ENCODE results near the gene OXER1.

The OXER1 gene

DNA sequence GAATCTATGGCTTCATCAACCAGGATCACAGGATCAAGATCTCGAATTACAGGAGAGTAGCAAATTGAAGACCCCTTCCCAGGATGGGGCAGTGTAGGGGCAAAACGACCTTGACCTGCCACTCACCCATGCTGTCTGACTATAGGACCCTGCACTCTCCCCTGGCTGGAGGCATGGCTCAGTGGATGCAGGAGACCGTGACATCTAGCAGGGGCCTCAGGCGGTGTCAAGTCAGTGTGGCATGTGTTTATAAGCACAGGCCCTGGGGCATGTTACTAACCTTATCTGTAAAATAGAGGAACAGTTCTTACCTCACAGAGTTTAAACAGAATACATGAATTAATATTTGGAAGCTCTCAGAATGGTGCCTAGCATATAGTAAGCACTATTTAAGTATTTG, 24.9 kb upstream of the OXER1 start:
- no peak for TF ChIP-seq CTCF (conservative IDR thresholded peaks at IDR 0.05; ENCODE audit: low read depth, low read length)
- H3K4me3 ChIP-seq (ENCODE audit: low read length) = no peak overlapping the region
- no peak for DNase-seq (ENCODE audit: low read depth)

DNA sequence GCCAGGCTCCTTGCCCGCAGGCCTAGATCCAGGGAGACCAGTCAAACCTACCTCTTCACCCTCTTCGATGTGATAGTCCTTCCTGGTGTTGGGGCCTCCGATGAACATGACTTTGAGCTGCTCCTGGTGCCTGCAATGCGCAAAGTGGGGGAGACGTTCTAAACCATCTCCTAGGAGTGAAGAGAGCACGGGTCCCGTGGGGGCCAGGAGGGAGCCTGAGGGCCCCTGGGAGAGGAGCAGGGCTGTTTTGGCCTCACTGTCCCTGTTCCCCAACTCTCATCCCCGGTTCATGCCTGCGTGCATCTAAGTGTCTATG, 24.5 kb upstream of the OXER1 start:
- no peak overlapping the region for H3K4me3 ChIP-seq (ENCODE audit: low read length)
- TF ChIP-seq CTCF (conservative IDR thresholded peaks at IDR 0.05; ENCODE audit: low read depth, low read length) = no peak
- DNase-seq (ENCODE audit: low read depth) = no peak

DNA sequence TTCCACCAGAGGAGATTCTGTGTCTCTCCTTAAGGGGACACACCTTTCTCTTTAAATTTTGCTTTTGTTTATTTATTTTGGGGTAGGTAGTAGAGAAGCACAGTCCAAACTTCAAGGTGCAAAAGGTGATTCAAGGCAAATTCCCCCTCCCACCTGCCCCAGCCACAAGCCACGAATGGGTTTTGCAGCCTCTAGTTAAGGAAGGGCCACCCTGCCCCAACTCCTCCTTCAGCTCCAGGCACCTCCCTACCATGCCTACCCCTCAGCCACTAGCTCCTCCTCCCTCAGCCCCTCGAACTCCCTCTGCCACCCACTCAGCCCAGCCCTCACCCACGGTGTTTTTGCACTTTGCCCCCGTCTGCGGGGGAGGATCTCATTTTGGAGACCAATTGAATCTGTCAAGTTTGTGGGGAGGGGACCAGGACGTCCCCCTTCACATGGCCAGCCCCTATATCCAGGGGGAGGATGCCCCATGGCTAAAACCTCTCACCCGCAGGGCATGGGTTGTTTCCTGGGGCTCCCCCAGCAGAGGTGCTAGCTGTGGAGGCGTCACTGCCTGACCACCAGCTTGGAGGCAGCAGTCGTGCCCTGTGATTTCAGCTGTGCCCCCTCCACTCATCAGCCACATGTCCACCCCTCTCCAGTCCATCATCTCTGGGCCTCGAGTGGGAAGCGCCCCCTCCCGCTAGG, 24.0 kb upstream of the OXER1 start:
- TF ChIP-seq CTCF (conservative IDR thresholded peaks at IDR 0.05; ENCODE audit: low read depth, low read length) = no peak
- DNase-seq (ENCODE audit: low read depth) = no peak
- H3K4me3 ChIP-seq (ENCODE audit: low read length) = no peak overlapping the region

GRCh38 chr2:42787424-42787787, 23.5 kb upstream of the OXER1 start:
- TF ChIP-seq CTCF (conservative IDR thresholded peaks at IDR 0.05; ENCODE audit: low read depth, low read length) = no peak
- no peak overlapping the region for H3K4me3 ChIP-seq (ENCODE audit: low read length)
- DNase-seq (ENCODE audit: low read depth) = no peak

GRCh38 chr2:42786561-42787345, 22.8 kb upstream of the OXER1 start:
- no peak for DNase-seq (ENCODE audit: low read depth)
- H3K4me3 ChIP-seq (ENCODE audit: low read length) = no peak overlapping the region
- no peak for TF ChIP-seq CTCF (conservative IDR thresholded peaks at IDR 0.05; ENCODE audit: low read depth, low read length)

DNA sequence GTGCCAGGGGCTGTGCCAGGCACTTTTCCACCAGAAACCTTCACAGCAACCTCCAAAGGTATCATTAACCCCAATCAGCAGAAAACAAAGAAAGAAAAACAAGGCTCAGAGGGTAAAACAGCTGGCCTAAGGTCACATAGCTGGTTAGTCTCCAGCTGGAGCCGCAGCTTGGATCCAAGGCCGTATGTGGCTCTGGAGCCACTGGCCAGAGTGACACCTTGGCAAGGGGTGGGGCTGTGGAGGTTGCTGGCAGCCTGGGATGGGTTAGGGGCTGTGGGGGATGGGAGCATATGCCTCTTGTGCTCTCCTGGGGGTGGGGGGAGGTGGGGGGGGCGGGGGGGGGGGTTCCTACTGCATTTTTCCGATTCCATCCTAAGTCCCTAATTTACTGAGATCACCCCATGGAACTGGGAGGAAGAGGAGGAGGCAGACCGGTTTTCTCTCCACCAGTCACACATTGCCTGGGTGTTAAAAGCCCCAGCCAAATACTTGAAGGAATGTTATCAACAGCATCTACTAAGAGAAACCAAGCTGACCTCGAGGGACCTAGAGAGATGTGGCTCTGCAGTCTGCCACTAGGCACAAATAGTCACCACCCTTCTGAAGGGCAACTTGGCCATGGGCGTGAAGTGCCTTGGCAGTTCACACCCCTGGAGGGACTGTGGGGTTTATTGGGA, 20.4 kb upstream of the OXER1 start:
- no peak for DNase-seq (ENCODE audit: low read depth)
- TF ChIP-seq CTCF (conservative IDR thresholded peaks at IDR 0.05; ENCODE audit: low read depth, low read length) = no peak
- no peak overlapping the region for H3K4me3 ChIP-seq (ENCODE audit: low read length)
